ENCODE measurements around the gene PTPRZ1. TPM values are rescaled to one million over a fixed set of nuclear protein-coding genes. Genes with fewer than 3 reads are reported as not detected.

Gene PTPRZ1
- polyA plus RNA-seq, 2 of the 4 experiments (the other 2 are of a cell fraction): not detected

- TF ChIP-seq RFX5 (IDR thresholded peaks at IDR 0.05): no peak
- TF ChIP-seq TP53 (CRISPR knock-in tag; IDR thresholded peaks at IDR 0.05): no peak
- TF ChIP-seq ZNF302 (CRISPR knock-in tag; IDR thresholded peaks at IDR 0.05): no peak
- TF ChIP-seq ATOH8 (CRISPR knock-in tag; IDR thresholded peaks at IDR 0.05; ENCODE audit: low read depth): no peak
- TF ChIP-seq PBX3 (IDR thresholded peaks at IDR 0.05): no peak
- TF ChIP-seq HMGXB4 (CRISPR knock-in tag; IDR thresholded peaks at IDR 0.05; ENCODE audit: borderline replicate concordance): no peak
- no peak for TF ChIP-seq RARB (CRISPR knock-in tag; IDR thresholded peaks at IDR 0.05)
Observed at GRCh38 chr7:121879544-121879943, 6.6 kb downstream of the PTPRZ1 start (continued).

GRCh38 chr7:121882731-121883130 lies 9.8 kb downstream of the PTPRZ1 start:
- POLR2A ChIA-PET: no interaction called here
- Histone ChIP-seq H3K27ac (no peak overlapping the region), H3K4me2 (no peak overlapping the region), H3K4me3 (no peak overlapping the region), H3K9me3 (no peaks in the 10 kb centered on the region), H3K4me1 (no peaks in the 10 kb centered on the region)
- ATAC-seq: no peak
- CTCF ChIA-PET: no interaction called here
- no peak for TF ChIP-seq HDAC2 (IDR thresholded peaks at IDR 0.05)
- TF ChIP-seq CTCF (IDR thresholded peaks at IDR 0.05): no peak
- TF ChIP-seq RAD21 (conservative IDR thresholded peaks at IDR 0.05 in 1 of 2, IDR thresholded peaks at IDR 0.05 in 1 of 2): no peak
- TF ChIP-seq MYC (IDR thresholded peaks at IDR 0.05; ENCODE audit: borderline replicate concordance, low read length): no peak
- no peak for TF ChIP-seq RCOR1 (IDR thresholded peaks at IDR 0.05; ENCODE audit: low read depth, low read length)
- no peak for TF ChIP-seq PBX3 (IDR thresholded peaks at IDR 0.05)
- no peak for TF ChIP-seq CBX8 (IDR thresholded peaks at IDR 0.05)
- TF ChIP-seq CHD2 (IDR thresholded peaks at IDR 0.05; ENCODE audit: low read length, partially characterized antibody): no peak
- no peak for TF ChIP-seq SREBF2 (IDR thresholded peaks at IDR 0.05)
- TF ChIP-seq EHF (CRISPR knock-in tag; IDR thresholded peaks at IDR 0.05): no peak
- TF ChIP-seq FOSL2 (IDR thresholded peaks at IDR 0.05): no peak
- TF ChIP-seq FOSL2 (CRISPR knock-in tag; IDR thresholded peaks at IDR 0.05): no peak
- no peak for TF ChIP-seq MAX (IDR thresholded peaks at IDR 0.05)
- TF ChIP-seq E2F6 (IDR thresholded peaks at IDR 0.05; ENCODE audit: borderline replicate concordance, low read depth): no peak
- WGBS (ENCODE audit: missing lambda C conversion rate): 0% methylated on average over 2 of the region's 2 CpGs
- FAIRE-seq: no peak
- no peak for DNase-seq (ENCODE audit: low read depth in 1 of 2, low spot score in 1 of 2)
